HepG2 (cell line): ENCODE data around the gene PRKACB. TPM values are rescaled to one million over a fixed set of nuclear protein-coding genes. Genes with fewer than 3 reads are reported as not detected.

Experiments used
- ATAC-seq: fragments of 200-7000 bp; cut with Tn5 transposase; 3 replicates; pipeline ENCODE4 v1.9.1; 2020; ENCODE audit warnings: mild to moderate bottlenecking, moderate library complexity
- BruUV-seq: library from RNA; stranded (reverse); fragments of 400-500 nt; replicated peaks from 2 replicates; lab custom pipeline; 2021; lab: Mats Ljungman, UMichigan
- CTCF ChIA-PET: fragments of 300-600 bp; formaldehyde crosslinking; extraction: SDS; loops from one replicate; lab custom pipeline; 2021; ENCODE audit warnings: low total read pairs, inconsistent platforms, low intra/inter-chr PET ratio; lab: Yijun Ruan, JAX
- POLR2A ChIA-PET: fragments of 350-600 bp; sonication (Branson Sonifier 250); formaldehyde crosslinking; loops from one replicate; lab custom pipeline; 2020; ENCODE audit warnings: antibody characterized with exemption, inconsistent platforms; lab: Yijun Ruan, JAX
- DNase-seq: peaks from one replicate; pipeline ENCODE4 v3.0.0-alpha.2; 2015; ENCODE audit warnings: low spot score
- FAIRE-seq: peaks from 3 replicates; lab custom pipeline; 2011; peaks lifted over from hg19 to GRCh38; lab: Jason Lieb, UNC
- H2AFZ ChIP-seq: one replicate; pipeline ENCODE4 v1.6.1; 2011; ENCODE audit warnings: low read length, inconsistent platforms
- H3K27ac ChIP-seq: fragments of 300-600 bp; 3 replicates; pipeline ENCODE4 v1.8.0; 2011; ENCODE audit warnings: mixed run types, mild to moderate bottlenecking, mixed read lengths, low read length, inconsistent platforms; ENCODE audit not compliant: insufficient read depth; ENCODE audit errors: extremely low read length
- H3K27me3 ChIP-seq, 2 experiments: fragments of 200-600 bp in 1 of 2; 2 replicates in 1 of 2; 3 replicates in 1 of 2; pipeline versions ENCODE4 v1.6.0 to v1.8.0; 2011; ENCODE audit warnings: low read length in 2 of 2, mild to moderate bottlenecking in 2 of 2, moderate library complexity in 2 of 2, inconsistent platforms in 1 of 2; ENCODE audit not compliant: insufficient read depth in 2 of 2, control insufficient read depth in 1 of 2
- H3K36me3 ChIP-seq, 2 experiments: fragments of 200-600 bp in 1 of 2; replicated peaks in 1 of 2; 2 replicates in 1 of 2; 3 replicates in 1 of 2; pipeline versions ENCODE4 v1.5.1 to v1.8.0; 2011; ENCODE audit warnings: low read length in 2 of 2, inconsistent platforms in 1 of 2; ENCODE audit not compliant: insufficient read depth in 2 of 2, control insufficient read depth in 1 of 2
- H3K4me1 ChIP-seq: 2 replicates; pipeline ENCODE4 v1.5.1; 2012; ENCODE audit warnings: low read length, inconsistent platforms; ENCODE audit not compliant: insufficient read depth
- H3K4me2 ChIP-seq: 2 replicates; pipeline ENCODE4 v1.6.0; 2011; ENCODE audit warnings: low read depth, low read length, inconsistent platforms
- H3K4me3 ChIP-seq, 3 experiments: fragments of 200-600 bp in 1 of 3; sonication (generic), shearing (Covaris generic) in 1 of 3; replicated peaks in 1 of 3; 2 replicates each; pipeline ENCODE4 v1.5.1; 2011 to 2016; ENCODE audit warnings: low read length in 3 of 3, inconsistent platforms in 2 of 3, low read depth in 2 of 3, mild to moderate bottlenecking in 2 of 3, control low read depth in 1 of 3, mixed read lengths in 1 of 3; ENCODE audit not compliant: insufficient read depth in 1 of 3
- H3K79me2 ChIP-seq: one replicate; pipeline ENCODE4 v1.6.1; 2011; ENCODE audit warnings: low read length, inconsistent platforms; ENCODE audit not compliant: insufficient read depth
- H3K9ac ChIP-seq: 2 replicates; pipeline ENCODE4 v1.6.0; 2011; ENCODE audit warnings: mild to moderate bottlenecking, low read depth, low read length, inconsistent platforms; ENCODE audit not compliant: insufficient read depth
- H3K9me3 ChIP-seq: 2 replicates; pipeline ENCODE4 v1.5.1; 2012; ENCODE audit warnings: mild to moderate bottlenecking, low read length
- H4K20me1 ChIP-seq: 2 replicates; pipeline ENCODE4 v1.6.0; 2011; ENCODE audit warnings: inconsistent platforms, mild to moderate bottlenecking, low read length, moderate library complexity; ENCODE audit not compliant: insufficient read depth
- CENPX ChIP-seq: sonication (generic); formaldehyde crosslinking; IDR thresholded peaks from 2 replicates; pipeline ENCODE4 v1.9.0; 2021; ENCODE audit warnings: mild to moderate bottlenecking, missing genetic modification reagents, moderate library complexity
- FOXJ3 ChIP-seq: sonication (generic); formaldehyde crosslinking; IDR thresholded peaks from 2 replicates; pipeline ENCODE4 v1.4.0; 2020; ENCODE audit warnings: missing genetic modification reagents, mild to moderate bottlenecking, borderline replicate concordance
- GABPB1 ChIP-seq: IDR thresholded peaks from 2 replicates; pipeline ENCODE4 v1.6.1; 2016; ENCODE audit warnings: mild to moderate bottlenecking, missing genetic modification reagents, moderate library complexity, missing compliant biosample characterization
- HCFC1 ChIP-seq: fragments of 150-350 bp; IDR thresholded peaks from 2 replicates; pipeline ENCODE4 v1.6.1; 2014; ENCODE audit warnings: low read depth, low read length
- JARID2 ChIP-seq: sonication (generic); formaldehyde crosslinking; IDR thresholded peaks from 2 replicates; pipeline ENCODE4 v1.8.1; 2023; ENCODE audit warnings: missing genetic modification reagents, inconsistent platforms; ENCODE audit not compliant: insufficient replicate concordance
- NCOA2 ChIP-seq: sonication (generic); formaldehyde crosslinking; IDR thresholded peaks from 2 replicates; pipeline ENCODE4 v1.8.0; 2022; ENCODE audit warnings: inconsistent platforms
- NFKB2 ChIP-seq: sonication (generic); formaldehyde crosslinking; IDR thresholded peaks from 2 replicates; pipeline ENCODE4 v1.4.0; 2020; ENCODE audit warnings: missing genetic modification reagents, borderline replicate concordance
- NR2F1 ChIP-seq, 2 experiments: fragments of 450-650 bp in 1 of 2; formaldehyde crosslinking in 1 of 2; IDR thresholded peaks; 2 replicates each; pipeline versions ENCODE4 v1.5.0 to v1.6.1; 2016 to 2020; ENCODE audit warnings: mild to moderate bottlenecking in 1 of 2, missing compliant biosample characterization in 1 of 2, missing genetic modification reagents in 1 of 2, moderate library complexity in 1 of 2
- NRL ChIP-seq: sonication (generic); formaldehyde crosslinking; IDR thresholded peaks from 2 replicates; pipeline ENCODE4 v1.5.0; 2020; ENCODE audit warnings: missing genetic modification reagents, mild to moderate bottlenecking, moderate library complexity, borderline replicate concordance
- PLSCR1 ChIP-seq: sonication (generic); formaldehyde crosslinking; IDR thresholded peaks from 2 replicates; pipeline ENCODE4 v1.5.0; 2020; ENCODE audit warnings: missing genetic modification reagents, mild to moderate bottlenecking, borderline replicate concordance
- RARA ChIP-seq: IDR thresholded peaks from 2 replicates; pipeline ENCODE4 v1.6.1; 2016; ENCODE audit warnings: missing genetic modification reagents, missing compliant biosample characterization
- SRY ChIP-seq: sonication (generic); formaldehyde crosslinking; IDR thresholded peaks from 2 replicates; pipeline ENCODE4 v1.8.0; 2022; ENCODE audit warnings: mild to moderate bottlenecking, missing genetic modification reagents
- TGIF2 ChIP-seq: IDR thresholded peaks from 2 replicates; pipeline ENCODE4 v1.6.1; 2016; ENCODE audit warnings: control low read depth, missing compliant biosample characterization
- ZBTB46 ChIP-seq: sonication (generic); formaldehyde crosslinking; IDR thresholded peaks from 2 replicates; pipeline ENCODE4 v1.4.0; 2020; ENCODE audit warnings: mild to moderate bottlenecking, missing genetic modification reagents, borderline replicate concordance
- ZKSCAN5 ChIP-seq: sonication (generic); formaldehyde crosslinking; IDR thresholded peaks from 2 replicates; pipeline ENCODE4 v1.5.1; 2020; ENCODE audit warnings: mild to moderate bottlenecking, missing genetic modification reagents
- ZNF747 ChIP-seq: sonication (generic); formaldehyde crosslinking; IDR thresholded peaks from 2 replicates; pipeline ENCODE4 v1.8.1; 2023; ENCODE audit warnings: missing genetic modification reagents, mild to moderate bottlenecking, borderline replicate concordance
- ZNF790 ChIP-seq: sonication (generic); formaldehyde crosslinking; IDR thresholded peaks from 2 replicates; pipeline ENCODE4 v1.8.0; 2022; ENCODE audit warnings: missing genetic modification reagents, mild to moderate bottlenecking, borderline replicate concordance
- ZSCAN29 ChIP-seq: sonication (generic); formaldehyde crosslinking; conservative IDR thresholded peaks from 2 replicates; pipeline ENCODE4 v1.4.0; 2020; ENCODE audit warnings: mild to moderate bottlenecking, missing genetic modification reagents
- in situ Hi-C: cut with HindIII; loops from 2 replicates; pipeline ENCODE4 v1.10.0; 2017; ENCODE audit warnings: low pct_unique_long_range_greater_than_20kb; ENCODE audit not compliant: extremely low pct_ligation_motif_present
- intact Hi-C: fragments of 100-400 bp; cut with micrococcal nuclease; formaldehyde crosslinking; loops from one replicate; pipeline ENCODE4 v1.10.0; 2022; ENCODE audit not compliant: unreplicated experiment
- polyA plus RNA-seq, 8 experiments: library from polyadenylated mRNA; depleted of rRNA in 3 of 8; stranded (reverse) in 7 of 8; unstranded in 1 of 8; fragments of >200 nt; fragmentation: Illumina TruSeq in 4 of 8; extraction: Trizol in 4 of 8; gene quantifications; 2 replicates each; pipeline versions ENCODE4 v1.2.1 to v1.2.3, GENCODE V29; 2011 to 2016; ENCODE audit warnings: low read depth in 4 of 8, missing spikeins in 1 of 8, mixed read lengths in 1 of 8; ENCODE audit not compliant: insufficient read depth in 1 of 8
- total RNA-seq, 5 experiments: library from RNA; depleted of rRNA; stranded (reverse); fragments of >200 nt; fragmentation: Illumina TruSeq; extraction: Trizol; gene quantifications; 2 replicates each; pipeline ENCODE4 v1.2.3, GENCODE V29; 2016; ENCODE audit warnings: low read depth in 1 of 5
- TF ChIP-seq, protein P1 (sequence below): IDR thresholded peaks from 2 replicates; pipeline ENCODE4 v1.6.1; 2016; ENCODE audit warnings: missing compliant biosample characterization, missing genetic modification reagents, borderline replicate concordance

PRKACB gene
- total and polyA plus RNA-seq, 2 of the 13 experiments (the other 11 are each of a cell fraction or from before 2014, with no cell fraction given): 3.5 to 5.8 TPM

DNA sequence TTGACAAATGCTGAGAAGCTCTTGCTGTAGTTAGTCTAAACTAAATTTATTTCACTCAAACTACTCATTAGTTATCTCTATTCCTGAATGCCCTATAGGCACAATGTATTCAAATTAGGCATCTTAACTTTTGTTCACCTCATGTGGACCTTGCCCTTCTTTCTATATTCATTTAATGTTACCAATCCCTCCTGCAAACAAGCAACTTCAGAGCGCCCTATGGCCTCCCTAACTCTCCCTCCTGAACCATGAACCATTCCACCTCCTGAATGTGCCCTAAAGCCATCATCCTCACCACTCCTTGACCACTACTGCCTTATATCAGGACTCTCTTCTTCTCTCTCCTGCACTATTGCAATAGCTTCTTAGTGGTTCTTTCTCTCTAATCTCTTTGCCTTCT lies 122.7 kb downstream of the PRKACB start (continued):
- TF ChIP-seq ZNF747 (CRISPR knock-in tag) (no peak), ZBTB46 (no peak), JARID2 (no peak), NRL (no peak)
- TF ChIP-seq, protein P1, sequence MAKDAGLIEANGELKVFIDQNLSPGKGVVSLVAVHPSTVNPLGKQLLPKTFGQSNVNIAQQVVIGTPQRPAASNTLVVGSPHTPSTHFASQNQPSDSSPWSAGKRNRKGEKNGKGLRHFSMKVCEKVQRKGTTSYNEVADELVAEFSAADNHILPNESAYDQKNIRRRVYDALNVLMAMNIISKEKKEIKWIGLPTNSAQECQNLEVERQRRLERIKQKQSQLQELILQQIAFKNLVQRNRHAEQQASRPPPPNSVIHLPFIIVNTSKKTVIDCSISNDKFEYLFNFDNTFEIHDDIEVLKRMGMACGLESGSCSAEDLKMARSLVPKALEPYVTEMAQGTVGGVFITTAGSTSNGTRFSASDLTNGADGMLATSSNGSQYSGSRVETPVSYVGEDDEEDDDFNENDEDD: no peak
- TF ChIP-seq, all 625 proteins: peak for 0

GRCh38 chr1:84267476-84267875 lies 123.4 kb downstream of the PRKACB start:
- H3K36me3 ChIP-seq: no peaks in the 10 kb centered on the region
- TF ChIP-seq NR2F1 (CRISPR knock-in tag; IDR thresholded peaks at IDR 0.05) (no peak), NFKB2 (no peak), CENPX (no peak), HCFC1 (no peak), ZNF790 (CRISPR knock-in tag) (no peak), ZKSCAN5 (CRISPR knock-in tag) (no peak), FOXJ3 (CRISPR knock-in tag) (no peak), NCOA2 (CRISPR knock-in tag) (no peak), GABPB1 (CRISPR knock-in tag) (no peak), PLSCR1 (CRISPR knock-in tag) (no peak), SRY (CRISPR knock-in tag) (no peak), RARA (CRISPR knock-in tag) (no peak), ZSCAN29 (CRISPR knock-in tag) (no peak), TGIF2 (CRISPR knock-in tag) (no peak)
- DNase-seq: no peak
- no peak overlapping the region for H3K27ac ChIP-seq
- H4K20me1 ChIP-seq: no peaks in the 10 kb centered on the region
- H3K4me3 ChIP-seq: no peak overlapping the region
- H3K79me2 ChIP-seq: no peaks in the 10 kb centered on the region
- ATAC-seq: no peak
- ChIA-PET CTCF (no interaction called here), POLR2A (no interaction called here)
- in situ Hi-C loops: no loop called here
- no peaks in the 10 kb centered on the region for H3K9me3 ChIP-seq
- H3K9ac ChIP-seq: no peak overlapping the region
- no peaks in the 10 kb centered on the region for H3K27me3 ChIP-seq
- peaks cover 8% of the 10 kb centered on the region; the same call in 1 of the 2 replicates for H3K4me1 ChIP-seq
- no peak overlapping the region for H3K4me2 ChIP-seq
- FAIRE-seq: no peak
- H2AFZ ChIP-seq: no peak overlapping the region
- no TSS peak for BruUV-seq
- intact Hi-C loops: no loop called here
